Colonic mucosa (tissue), 4 donors: ENCODE measurements around the gene ASB18. TPM values are rescaled to one million over a fixed set of nuclear protein-coding genes. Genes with fewer than 3 reads are reported as not detected.

ENCODE experiments used
- DNase-seq: peaks from one replicate; pipeline ENCODE4 v3.0.0-alpha.2; 2020
- H3K27ac ChIP-seq: fragments of 200-600 bp; one replicate; pipeline ENCODE4 v1.8.0; 2021
- H3K27me3 ChIP-seq: fragments of 200-600 bp; one replicate; pipeline ENCODE4 v1.8.0; 2021
- H3K36me3 ChIP-seq: fragments of 200-600 bp; one replicate; pipeline ENCODE4 v1.8.0; 2021
- H3K4me1 ChIP-seq: fragments of 200-600 bp; one replicate; pipeline ENCODE4 v1.8.0; 2021; ENCODE audit warnings: mild to moderate bottlenecking
- H3K4me3 ChIP-seq: fragments of 200-600 bp; one replicate; pipeline ENCODE4 v1.8.0; 2021
- H3K9ac ChIP-seq, 2 donors: one replicate each; pipeline ENCODE4 v1.7.0; 2013; ENCODE audit warnings: control low read depth in 2 of 2, low read depth in 2 of 2, low read length in 2 of 2
- H3K9me3 ChIP-seq: fragments of 200-600 bp; one replicate; pipeline ENCODE4 v1.8.0; 2021
- CTCF ChIP-seq: fragments of 200-600 bp; IDR thresholded peaks from one replicate; pipeline ENCODE4 v1.8.0; 2022; ENCODE audit warnings: antibody characterized with exemption, mild to moderate bottlenecking
- intact Hi-C: fragments of 100-400 bp; cut with DNase I; formaldehyde crosslinking; loops from one replicate; pipeline ENCODE4 v1.14.1; 2022
- total RNA-seq, 2 donors: library from RNA; stranded (reverse); fragmentation: NEBNext Ultra II Directional in 1 of 2; extraction: Animal tissue kit (Norgen Biotek cat#: 25700) in 1 of 2; gene quantifications; one replicate each; pipeline ENCODE4 v1.2.1, GENCODE V29; 2021
- donor health status: healthy.
- donor health status: DM: no; HTN: no; CAD: no.
- donor health status: DM: no; HTN: no; CAD: no.

The ASB18 gene
- total RNA-seq, 2 donors from 2014 or later, result not detected

GRCh38 chr2:236177967-236178889 is 86.0 kb downstream of the ASB18 start:
- H3K9me3 ChIP-seq, result no peaks in the 10 kb centered on the region
- TF ChIP-seq CTCF, result peak; percentile 75
- H3K4me3 ChIP-seq, result peak overlapping the region; percentile 16
- no peak overlapping the region for H3K27ac ChIP-seq
- H3K9ac ChIP-seq, result no peak overlapping the region
- DNase-seq, result peak; percentile 79
- intact Hi-C loops, result loop anchor here (5.0 kb wide), 1 partner anchor 411 kb away; no protein-coding TSS in a partner anchor
- H3K36me3 ChIP-seq, result no peaks in the 10 kb centered on the region
- peaks cover 62% of the 10 kb centered on the region for H3K27me3 ChIP-seq
- peaks cover 3% of the 10 kb centered on the region for H3K4me1 ChIP-seq

GRCh38 chr2:236177604-236177966 is 86.6 kb downstream of the ASB18 start:
- Histone ChIP-seq H3K4me1 (peaks cover 3% of the 10 kb centered on the region), H3K27me3 (peaks cover 69% of the 10 kb centered on the region), H3K9ac (no peak overlapping the region), H3K36me3 (no peaks in the 10 kb centered on the region), H3K27ac (no peak overlapping the region), H3K4me3 (no peak overlapping the region), H3K9me3 (no peaks in the 10 kb centered on the region)
- peak; percentile 56 for DNase-seq
- TF ChIP-seq CTCF, result no peak
- intact Hi-C loops, result loop anchor here (5.0 kb wide), 1 partner anchor 410 kb away; no protein-coding TSS in a partner anchor

- no peak overlapping the region for H3K27ac ChIP-seq
- no peak overlapping the region for H3K4me3 ChIP-seq
- H3K9ac ChIP-seq, result no peak overlapping the region
- H3K9me3 ChIP-seq, result no peaks in the 10 kb centered on the region
- no peak for TF ChIP-seq CTCF
- no peak for DNase-seq
- H3K27me3 ChIP-seq, result peaks cover 72% of the 10 kb centered on the region
- H3K4me1 ChIP-seq, result peaks cover 3% of the 10 kb centered on the region
- intact Hi-C loops, result loop anchor here (5.0 kb wide), 1 partner anchor 410 kb away; no protein-coding TSS in a partner anchor
- no peaks in the 10 kb centered on the region for H3K36me3 ChIP-seq
These were observed 87.3 kb downstream of the ASB18 start for GRCh38 chr2:236176951-236177350.

- no peak for DNase-seq
- H3K4me1 ChIP-seq, result peaks cover 3% of the 10 kb centered on the region
- H3K27ac ChIP-seq, result no peak overlapping the region
- H3K4me3 ChIP-seq, result no peak overlapping the region
- no peaks in the 10 kb centered on the region for H3K36me3 ChIP-seq
- no peak overlapping the region for H3K9ac ChIP-seq
- intact Hi-C loops, result loop anchor here (5.0 kb wide), 1 partner anchor 409 kb away; no protein-coding TSS in a partner anchor
- H3K9me3 ChIP-seq, result no peaks in the 10 kb centered on the region
- peak; percentile 54 for TF ChIP-seq CTCF
- peaks cover 77% of the 10 kb centered on the region for H3K27me3 ChIP-seq
These were observed 87.8 kb downstream of the ASB18 start for GRCh38 chr2:236176417-236176816.

- Histone ChIP-seq H3K36me3 (no peaks in the 10 kb centered on the region), H3K4me1 (peaks cover 3% of the 10 kb centered on the region), H3K27ac (no peak overlapping the region), H3K4me3 (no peak overlapping the region), H3K9me3 (no peaks in the 10 kb centered on the region), H3K27me3 (peaks cover 85% of the 10 kb centered on the region), H3K9ac (no peak overlapping the region)
- intact Hi-C loops, result loop anchor here (5.0 kb wide), 1 partner anchor 408 kb away; no protein-coding TSS in a partner anchor
- no peak for DNase-seq
- TF ChIP-seq CTCF, result no peak
These were observed 88.6 kb downstream of the ASB18 start for GRCh38 chr2:236175548-236176150.
